ENCODE measurements around the gene PAX1.

The PAX1 gene

DNA sequence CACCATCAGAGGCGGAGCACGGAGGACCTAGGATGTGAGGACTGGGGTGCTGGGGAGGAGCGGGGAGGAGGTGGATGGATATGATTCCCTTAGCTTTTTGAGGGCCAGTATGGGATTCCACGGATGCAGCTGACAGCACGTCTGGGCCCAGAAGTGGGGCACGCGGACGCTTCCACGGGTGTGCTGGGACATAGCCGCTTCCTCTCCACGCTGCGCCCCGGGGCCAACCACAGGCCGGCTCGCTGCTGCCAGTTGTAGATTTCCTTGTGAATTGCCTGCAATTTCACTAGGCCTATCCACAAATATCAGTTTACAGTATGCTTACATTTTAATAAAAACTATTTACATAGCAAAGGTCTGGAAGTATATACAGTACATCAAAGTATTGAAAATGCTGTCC lies 23.9 kb downstream of the PAX1 start:
- TF ChIP-seq, protein P1, sequence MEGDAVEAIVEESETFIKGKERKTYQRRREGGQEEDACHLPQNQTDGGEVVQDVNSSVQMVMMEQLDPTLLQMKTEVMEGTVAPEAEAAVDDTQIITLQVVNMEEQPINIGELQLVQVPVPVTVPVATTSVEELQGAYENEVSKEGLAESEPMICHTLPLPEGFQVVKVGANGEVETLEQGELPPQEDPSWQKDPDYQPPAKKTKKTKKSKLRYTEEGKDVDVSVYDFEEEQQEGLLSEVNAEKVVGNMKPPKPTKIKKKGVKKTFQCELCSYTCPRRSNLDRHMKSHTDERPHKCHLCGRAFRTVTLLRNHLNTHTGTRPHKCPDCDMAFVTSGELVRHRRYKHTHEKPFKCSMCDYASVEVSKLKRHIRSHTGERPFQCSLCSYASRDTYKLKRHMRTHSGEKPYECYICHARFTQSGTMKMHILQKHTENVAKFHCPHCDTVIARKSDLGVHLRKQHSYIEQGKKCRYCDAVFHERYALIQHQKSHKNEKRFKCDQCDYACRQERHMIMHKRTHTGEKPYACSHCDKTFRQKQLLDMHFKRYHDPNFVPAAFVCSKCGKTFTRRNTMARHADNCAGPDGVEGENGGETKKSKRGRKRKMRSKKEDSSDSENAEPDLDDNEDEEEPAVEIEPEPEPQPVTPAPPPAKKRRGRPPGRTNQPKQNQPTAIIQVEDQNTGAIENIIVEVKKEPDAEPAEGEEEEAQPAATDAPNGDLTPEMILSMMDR (IDR thresholded peaks at IDR 0.05; ENCODE audit: insufficient read depth, missing control alignments) = no peak
- DNase-seq (ENCODE audit: insufficient read length, low spot score) (no peak), FAIRE-seq (no peak)

DNA sequence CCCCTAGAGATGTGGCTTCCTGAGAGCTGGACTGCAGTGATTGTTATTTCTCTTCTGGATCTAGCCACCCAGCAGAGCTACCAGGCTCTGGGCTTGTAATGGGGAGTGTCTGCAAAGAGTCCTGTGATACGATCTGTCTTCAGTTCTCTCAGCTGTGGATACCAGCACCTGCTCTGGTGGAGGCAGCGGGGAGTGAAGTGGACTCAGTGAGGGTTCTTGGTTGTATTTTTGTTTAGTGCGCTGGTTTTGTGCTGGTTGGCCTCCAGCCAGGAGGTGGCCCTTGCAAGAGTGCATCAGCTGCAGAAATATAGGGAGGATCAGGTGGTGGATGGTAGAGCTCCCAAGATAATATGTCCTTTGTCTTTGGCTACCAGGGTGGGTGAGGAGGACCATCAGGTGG lies 33.7 kb downstream of the PAX1 start:
- TF ChIP-seq, protein P1 (IDR thresholded peaks at IDR 0.05; ENCODE audit: insufficient read depth, missing control alignments) = no peak
- FAIRE-seq = no peak
- no peak for DNase-seq (ENCODE audit: insufficient read length, low spot score)

DNA sequence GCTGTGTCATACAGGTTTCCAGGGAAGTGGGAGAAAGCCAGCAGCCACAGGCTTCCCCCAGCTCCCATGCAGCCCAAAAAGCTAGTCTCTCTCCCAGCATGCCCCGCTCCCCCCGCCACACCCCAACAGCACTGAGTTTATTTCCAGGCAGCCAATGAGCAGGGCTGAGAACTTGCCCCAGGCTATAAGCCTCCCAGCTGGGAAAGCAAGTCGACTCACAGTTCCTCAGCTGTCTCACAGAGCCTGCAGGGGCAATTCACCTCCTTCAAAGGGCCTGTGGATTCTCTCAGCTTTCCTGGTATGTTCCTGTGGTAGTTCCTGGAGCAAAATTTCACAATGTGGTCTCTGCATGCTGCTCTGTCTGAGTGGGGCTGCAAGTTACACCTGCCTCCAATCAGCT lies 34.2 kb downstream of the PAX1 start:
- FAIRE-seq (no peak), DNase-seq (ENCODE audit: insufficient read length, low spot score) (no peak)
- TF ChIP-seq, protein P1 (IDR thresholded peaks at IDR 0.05; ENCODE audit: insufficient read depth, missing control alignments) = no peak

GRCh38 chr20:21741266-21741665 lies 35.8 kb downstream of the PAX1 start:
- DNase-seq (ENCODE audit: insufficient read length, low spot score) (no peak), FAIRE-seq (no peak)
- TF ChIP-seq, protein P1 (IDR thresholded peaks at IDR 0.05; ENCODE audit: insufficient read depth, missing control alignments) = no peak

- DNase-seq (ENCODE audit: insufficient read length, low spot score) (no peak), FAIRE-seq (no peak)
- TF ChIP-seq, protein P1 (IDR thresholded peaks at IDR 0.05; ENCODE audit: insufficient read depth, missing control alignments) = no peak
Observed at GRCh38 chr20:21762646-21763045, 57.2 kb downstream of the PAX1 start.

DNA sequence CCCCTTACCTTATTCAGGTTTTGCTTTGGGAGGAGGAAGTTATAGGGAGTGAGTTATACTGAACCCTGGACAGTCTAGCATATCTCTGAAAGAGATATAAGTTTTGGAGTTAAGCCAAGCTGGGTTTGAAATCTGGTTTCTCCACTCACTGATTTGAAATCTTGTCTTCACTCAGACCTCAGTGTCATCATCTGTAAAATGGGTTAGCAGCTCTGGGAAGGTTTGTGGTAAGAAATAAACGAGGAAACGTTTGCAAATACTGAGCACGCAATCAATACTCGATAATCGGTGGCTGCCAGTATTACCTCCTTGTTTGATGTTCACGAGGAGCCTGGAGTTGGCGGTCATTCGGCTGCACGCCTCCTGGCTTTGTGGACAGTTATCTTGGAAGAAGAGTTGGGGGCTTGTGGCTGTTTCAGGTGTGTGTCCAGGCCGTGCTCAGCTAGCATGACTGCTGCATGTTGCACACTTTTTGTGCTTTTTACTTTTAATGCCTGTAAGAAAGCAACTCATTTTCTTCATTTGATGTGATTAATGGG lies 61.8 kb downstream of the PAX1 start:
- FAIRE-seq (no peak), DNase-seq (ENCODE audit: insufficient read length, low spot score) (no peak)
- TF ChIP-seq, protein P1 (IDR thresholded peaks at IDR 0.05; ENCODE audit: insufficient read depth, missing control alignments) = no peak

DNA sequence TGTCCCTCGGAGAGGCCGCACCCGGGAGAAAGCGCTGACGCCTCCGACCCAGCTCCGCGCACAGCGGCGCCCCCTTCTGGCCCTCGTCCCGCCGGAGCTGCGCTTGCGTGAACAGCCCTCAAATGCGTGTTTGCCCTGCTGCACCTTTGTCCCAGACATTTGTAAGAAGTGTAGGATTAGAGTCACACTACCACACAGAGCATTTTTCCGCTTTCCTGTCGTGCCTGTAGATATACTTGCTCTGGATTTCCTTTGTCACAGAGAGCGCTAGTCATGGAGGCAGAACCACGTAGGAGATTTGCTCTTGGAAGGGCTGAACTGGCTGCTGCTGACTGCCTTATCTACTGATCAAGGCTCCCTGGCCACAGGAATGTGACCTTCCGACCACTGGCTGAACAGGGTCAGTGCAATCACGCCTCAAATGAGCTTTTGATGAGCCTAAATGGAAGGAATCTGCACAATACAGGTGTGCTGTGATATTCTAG lies 62.3 kb downstream of the PAX1 start:
- FAIRE-seq (no peak), DNase-seq (ENCODE audit: insufficient read length, low spot score) (no peak)
- TF ChIP-seq, protein P1 (IDR thresholded peaks at IDR 0.05; ENCODE audit: insufficient read depth, missing control alignments) = no peak

All from D721Med (cell line).